CD4-positive, alpha-beta T cell treated with Interleukin-1 beta for 1 hour (primary cell): Measurements from ENCODE around the gene BMP5.

Source experiments
- DNase-seq, 2 donors: peaks; one replicate each; pipeline ENCODE4 v3.0.0-alpha.2; 2020 to 2022

Gene BMP5

DNA sequence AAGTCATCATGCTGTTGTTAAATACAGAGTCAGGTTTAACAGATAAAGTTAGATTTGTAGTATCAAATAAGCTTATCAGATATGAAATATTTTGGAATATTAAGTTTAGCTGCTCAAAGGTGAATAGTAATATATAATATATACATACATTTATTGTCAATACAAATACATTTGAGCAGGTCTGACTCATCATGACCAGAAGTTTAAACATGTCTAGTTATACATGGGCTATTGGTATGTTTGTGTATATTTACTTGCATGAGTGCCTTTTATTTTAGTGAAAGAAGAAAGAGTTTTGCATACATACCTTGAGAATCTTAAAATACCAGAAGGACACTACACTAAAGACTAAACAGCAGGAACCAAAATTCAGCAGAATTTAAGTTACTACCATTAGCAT lies 76.8 kb downstream of the BMP5 start:
- DNase-seq: no peak

DNA sequence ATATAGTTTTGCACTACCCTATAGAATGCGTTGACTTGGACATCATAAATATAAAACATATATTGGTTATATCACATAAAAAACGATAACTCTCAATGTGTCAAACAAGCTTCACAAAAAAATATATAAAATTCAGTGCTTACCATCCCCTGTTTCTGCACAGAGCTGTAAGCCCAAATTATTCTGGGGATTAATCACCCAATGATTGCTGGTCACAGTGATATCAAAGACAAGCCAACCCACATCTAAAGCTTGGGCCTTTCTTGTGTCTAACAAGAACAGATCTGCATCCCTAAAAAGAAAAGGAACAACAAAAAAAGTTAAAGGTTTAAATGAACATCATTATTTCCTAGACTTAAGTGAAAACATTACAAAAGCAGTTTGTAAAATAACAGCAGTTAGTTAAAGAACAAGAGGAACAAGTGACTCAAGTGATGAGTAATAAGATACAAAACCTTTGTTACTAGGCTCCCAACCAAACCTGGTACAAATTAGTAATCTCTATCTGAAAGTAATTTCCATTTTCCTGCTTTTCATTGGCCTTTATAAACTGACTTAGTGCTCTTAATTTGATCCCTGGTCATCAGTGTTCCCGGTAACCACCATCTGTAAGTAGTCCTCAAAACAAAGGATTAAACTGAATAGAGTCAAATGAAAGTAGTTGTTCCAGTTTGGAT lies 81.1 kb downstream of the BMP5 start:
- no peak for DNase-seq

DNA sequence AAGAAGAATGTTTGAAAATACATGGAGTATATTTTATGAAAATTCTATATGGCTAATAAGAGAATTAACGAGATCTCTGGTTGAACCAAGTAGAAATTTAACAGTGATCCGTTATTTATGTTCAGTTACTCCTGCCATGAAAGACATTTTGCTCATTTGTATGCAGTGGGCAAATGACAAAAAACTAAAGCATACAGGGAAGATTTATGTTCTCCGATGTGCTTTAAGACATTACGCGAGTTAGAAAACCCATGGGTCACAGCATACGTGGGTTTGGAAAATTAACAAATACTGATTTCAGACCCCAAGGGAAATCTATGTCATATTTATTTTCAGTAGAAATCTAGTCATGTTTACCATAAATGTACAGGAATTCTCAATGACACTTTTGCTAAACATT lies 90.1 kb downstream of the BMP5 start:
- no peak for DNase-seq

DNA sequence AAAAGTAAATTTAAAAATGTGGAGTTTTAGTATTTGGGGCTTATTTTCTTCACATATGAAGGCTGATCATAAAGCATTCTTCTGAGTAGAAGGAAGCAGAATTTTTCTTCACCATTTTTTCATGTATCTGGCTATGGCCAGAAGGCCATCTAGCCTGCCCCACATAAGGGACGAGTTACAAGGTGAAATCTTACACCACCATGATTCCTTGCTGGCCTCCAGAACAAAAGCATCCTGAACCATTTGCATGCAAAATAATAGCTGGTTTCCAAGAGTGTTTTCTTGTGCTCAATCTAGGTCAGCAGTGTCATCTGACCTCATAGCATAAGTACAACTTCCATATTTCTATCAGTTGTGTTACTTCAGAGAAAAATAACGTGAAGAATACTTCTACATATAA lies 93.1 kb downstream of the BMP5 start:
- no peak for DNase-seq

DNA sequence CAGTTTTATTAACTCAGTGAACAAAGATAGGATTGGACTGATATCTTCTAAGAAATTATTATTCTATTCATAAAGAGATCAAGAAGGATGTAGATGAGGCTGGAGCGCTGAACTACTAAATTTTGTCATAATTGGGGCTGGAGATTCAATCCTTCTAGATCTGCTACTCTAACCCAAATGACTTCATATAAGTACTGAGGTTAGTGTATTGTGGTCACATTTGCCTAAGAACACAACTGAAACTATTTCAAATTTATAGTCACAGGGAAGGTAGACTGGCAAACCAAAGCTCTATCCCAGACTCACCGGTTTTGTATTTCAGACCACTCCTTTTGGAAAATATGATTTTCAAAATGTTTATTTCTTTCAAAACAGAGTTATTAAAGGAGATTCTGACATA lies 96.7 kb downstream of the BMP5 start:
- no peak for DNase-seq

DNA sequence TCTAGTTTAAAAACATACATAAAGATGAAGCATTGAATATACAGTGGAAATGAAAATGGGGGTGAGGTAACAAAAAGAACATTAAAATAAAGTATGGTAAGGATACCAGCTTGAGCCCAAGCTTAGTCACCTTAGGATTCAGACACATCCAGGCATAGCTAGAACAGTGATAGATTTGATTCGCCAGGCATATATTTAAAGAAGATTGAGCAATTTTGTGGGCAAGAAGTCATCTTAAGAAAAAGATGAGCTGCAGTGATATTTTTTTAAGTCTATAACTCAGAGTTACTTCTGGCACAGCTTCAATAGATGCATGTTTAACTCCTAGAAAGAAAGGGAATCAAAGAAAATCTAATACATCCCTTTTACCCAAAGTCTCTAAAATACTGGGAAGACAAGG lies 97.9 kb downstream of the BMP5 start:
- DNase-seq: no peak

DNA sequence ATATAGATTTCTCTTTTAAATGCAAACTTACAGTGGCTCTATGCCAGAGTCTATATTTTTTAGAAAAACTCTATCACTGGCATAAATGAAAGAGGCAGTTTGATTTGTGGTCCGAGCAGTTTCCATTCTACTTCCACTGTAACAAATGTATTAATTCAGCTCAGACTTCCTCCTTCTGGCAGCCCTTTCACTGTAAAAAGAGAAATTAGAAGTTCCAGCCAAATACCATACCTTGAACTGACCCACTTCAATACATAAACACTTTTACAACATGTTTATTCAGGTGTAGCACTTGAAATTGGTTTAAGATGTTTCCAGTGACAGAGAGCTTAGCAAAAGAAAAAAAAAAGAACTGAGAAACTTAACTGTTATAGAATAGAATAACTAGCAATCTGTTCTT lies 99.3 kb downstream of the BMP5 start:
- no peak for DNase-seq

DNA sequence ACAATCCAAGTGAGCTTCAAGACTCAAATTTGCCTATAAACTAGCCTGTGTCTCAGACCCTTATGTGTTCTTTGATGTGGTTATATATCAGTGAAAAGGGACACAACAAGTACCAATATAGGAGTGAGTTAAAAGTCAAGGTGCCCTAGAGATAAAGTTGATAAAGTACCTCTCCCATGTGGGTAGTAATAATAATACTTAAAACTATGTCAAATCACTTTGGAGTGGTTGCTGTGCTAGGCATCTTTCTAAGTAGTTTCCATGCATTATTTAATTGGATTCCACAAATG lies 100.4 kb downstream of the BMP5 start:
- no peak for DNase-seq

DNA sequence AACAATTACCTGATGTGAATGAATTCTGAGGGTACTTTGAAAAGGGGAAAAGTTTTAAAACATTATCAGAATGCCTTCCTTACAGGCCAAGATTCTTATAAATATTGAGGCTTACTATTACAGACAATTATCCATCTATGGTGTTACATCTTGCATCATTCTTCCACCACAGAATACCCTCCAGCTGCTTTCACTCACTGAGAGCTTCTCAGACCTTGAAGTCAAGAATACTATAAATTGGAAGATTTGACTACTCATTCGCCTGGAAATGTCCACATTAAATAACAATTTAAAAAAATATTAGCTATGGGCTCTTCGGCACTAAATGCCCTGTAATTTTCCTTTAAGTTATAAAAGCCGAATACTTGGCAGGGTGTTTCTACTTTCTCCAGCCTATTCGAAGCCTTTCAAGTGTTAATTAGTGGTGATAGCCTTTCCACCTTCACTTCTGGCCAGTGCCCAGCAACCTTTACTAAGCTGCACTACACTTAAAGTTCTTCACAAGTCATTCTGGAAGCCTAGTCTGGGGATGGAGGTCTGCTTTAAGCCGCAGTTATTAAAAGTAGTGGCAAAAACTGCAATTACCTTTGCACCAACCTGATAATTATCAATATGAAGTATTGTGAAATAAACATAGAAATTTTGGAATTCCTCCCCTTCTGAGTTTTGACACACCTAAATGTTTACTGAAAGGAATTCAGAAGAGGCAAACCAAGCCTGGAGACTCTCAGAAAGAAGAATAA lies 100.9 kb downstream of the BMP5 start:
- DNase-seq: no peak

DNA sequence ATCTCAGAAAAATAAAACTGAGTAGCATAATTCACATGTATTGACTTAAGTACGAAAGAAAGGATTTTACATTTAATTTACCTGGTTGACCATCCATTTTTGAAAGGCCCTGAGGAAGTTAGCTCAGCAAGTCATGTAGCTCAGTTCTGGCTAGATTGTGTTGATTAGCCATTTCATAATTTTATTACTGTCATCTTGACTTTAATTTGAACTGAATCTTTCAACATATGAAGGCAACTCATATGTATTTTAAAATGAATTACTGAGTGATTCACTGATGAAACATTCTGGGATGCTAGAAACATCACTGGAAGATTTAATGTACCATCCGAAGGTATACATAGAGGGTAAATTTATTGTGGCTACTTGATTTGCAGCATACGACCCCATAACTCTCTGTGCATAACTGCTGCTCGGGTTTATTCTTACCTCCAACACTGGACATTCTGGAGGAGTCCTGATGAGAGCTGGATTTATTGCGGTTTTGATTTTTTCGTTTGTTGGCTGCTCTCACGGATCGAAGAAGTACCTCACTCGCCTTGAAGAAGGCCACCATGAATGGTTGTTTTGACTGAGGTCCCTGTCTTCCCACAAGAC lies 101.7 kb downstream of the BMP5 start:
- DNase-seq: no peak

DNA sequence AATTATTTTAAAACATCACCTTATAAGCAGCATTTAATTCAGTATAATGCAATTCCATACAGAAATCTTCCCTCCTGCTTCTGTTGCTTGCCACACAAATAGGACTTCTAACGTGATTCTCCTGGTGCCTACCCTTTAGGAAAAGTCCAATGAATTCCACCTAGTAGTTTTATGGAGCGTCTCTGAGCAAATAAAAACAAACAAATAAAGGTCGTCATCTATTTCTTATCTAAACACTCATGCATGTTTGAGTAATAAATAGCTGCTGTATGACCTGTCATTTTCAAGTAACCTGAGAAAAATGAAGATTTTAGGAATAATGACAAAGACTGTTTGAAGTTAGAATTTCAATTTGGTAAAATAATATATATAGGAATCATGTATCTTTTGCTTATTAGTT lies 102.7 kb downstream of the BMP5 start:
- no peak for DNase-seq

DNA sequence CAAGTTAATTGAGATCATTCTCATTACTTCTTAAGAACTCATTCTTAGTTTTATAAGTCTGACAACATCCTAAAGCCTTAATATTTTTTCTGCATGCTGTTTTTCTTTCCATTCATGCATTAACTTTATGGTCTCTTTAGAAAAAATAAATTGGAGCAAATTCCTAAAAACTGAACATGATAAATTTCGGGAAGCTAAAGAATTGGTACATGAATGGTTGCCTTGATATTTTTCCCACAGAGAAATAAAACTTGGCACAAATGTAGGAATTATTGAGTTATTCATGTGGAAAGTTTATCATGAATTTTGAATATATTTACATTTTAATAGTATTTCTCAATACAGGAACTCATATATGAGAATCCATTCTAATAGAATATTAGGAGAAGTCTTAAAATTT lies 115.9 kb downstream of the BMP5 start:
- DNase-seq: no peak

DNA sequence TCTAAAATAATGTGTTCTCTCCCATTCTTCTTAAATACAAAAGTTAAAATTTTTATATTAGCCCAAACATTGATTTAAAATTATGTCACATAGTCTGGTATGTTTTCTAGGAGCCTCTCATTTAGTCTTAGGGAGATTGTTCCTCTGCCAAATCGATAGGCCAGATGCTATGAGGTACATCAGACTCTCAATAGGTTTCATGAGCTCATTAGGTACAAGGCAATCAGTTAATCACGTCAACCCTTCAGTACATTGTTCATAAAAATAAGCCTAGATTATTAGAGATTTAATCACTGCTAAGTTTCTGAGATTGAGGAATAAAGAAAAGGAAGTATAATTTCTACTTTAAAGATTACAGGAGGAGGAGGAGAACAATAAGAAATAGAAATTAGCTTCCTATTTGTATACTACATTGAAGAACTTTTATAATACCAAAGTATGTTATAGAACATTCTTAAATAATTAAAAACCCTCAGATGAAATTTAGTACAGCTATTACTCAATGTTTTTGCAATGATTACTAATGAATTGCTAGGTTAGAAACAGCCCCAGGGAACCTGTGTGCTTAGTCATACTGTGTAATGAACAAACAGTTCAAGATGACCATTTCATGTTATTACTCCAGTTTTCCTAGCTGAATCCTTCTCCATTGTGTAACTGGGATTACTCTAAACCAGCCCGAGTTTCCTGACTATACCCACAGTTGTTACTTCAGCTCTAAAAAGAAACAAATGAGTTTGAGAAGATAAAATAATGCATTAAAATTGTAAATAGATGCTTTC lies 117.0 kb downstream of the BMP5 start:
- DNase-seq: no peak

DNA sequence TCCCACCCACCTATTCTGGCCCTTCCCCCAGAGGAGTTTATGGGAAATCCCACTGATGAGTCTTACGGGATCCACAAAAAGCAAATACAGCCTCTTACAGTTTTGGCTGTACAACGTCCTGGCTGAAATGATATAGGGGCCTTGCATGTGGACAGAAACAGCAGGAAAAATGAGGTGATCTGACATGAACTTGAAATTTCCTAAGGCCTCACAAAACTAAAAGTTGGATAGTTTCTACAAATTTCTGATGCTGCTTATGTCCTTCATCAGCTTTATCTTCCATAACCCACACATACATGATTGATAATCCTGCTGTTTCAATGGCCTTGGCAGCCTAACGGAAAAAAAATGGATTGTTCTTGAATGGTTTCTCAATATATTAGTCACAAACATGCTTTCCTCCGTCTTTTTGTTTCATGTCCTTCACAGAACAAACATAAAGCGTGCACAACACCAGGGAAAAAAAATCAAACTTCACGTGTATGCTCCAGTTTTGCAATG lies 118.8 kb downstream of the BMP5 start:
- DNase-seq: no peak

DNA sequence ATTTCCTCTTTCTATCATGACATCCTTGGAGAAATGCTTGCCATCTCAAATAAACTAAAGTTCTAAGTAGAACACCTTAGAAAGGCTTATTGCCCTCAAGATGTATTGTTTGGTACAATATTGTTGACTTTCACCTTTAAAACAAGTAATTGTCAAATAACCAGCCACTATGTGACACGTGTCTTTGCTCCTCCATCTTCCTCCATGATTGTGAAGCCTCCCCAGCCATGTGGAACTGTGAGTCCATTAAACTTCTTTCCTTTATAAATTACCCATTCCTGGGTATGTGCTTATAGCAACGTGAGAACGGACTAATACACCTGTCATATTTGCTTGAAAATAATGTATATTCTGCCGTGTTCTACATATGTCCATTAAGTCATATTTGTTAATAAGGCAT lies 126.5 kb downstream of the BMP5 start:
- DNase-seq: no peak

DNA sequence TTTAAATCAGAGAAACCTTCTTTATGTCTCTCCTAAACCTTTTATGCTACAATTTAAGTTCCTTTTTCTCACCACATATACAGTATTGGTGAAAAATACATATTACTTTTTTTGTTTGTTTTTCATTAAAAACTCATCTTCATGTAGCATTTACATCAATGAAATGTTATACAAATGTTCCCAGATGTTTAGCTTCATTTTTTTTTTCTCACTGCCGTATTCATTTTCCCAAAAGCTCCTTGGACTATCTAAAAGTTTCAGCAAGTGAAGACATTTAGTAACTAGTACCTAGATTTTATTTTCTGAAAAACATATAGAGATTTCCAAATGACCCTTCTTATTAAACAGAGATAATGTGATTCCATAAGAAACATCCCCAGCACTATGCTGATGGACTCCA lies 128.9 kb downstream of the BMP5 start:
- DNase-seq: no peak

DNA sequence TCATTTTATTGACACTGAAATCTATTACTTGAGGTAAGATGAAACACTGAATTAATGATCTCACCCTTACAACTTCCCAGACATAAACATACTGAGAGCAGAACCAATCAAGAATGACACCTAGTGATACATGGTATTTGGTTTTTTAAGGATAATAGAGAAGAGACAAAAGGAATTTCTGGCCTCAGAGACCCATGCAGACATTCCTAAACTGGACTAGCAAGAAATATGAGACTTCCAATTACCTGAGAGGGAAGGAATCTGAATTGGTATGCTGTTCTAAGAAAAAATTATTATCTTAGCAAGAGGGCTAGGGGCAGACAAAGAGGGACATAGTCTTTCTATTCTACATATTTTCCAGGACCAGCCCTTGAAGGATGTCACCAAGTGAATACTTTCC lies 141.1 kb downstream of the BMP5 start:
- DNase-seq: no peak

DNA sequence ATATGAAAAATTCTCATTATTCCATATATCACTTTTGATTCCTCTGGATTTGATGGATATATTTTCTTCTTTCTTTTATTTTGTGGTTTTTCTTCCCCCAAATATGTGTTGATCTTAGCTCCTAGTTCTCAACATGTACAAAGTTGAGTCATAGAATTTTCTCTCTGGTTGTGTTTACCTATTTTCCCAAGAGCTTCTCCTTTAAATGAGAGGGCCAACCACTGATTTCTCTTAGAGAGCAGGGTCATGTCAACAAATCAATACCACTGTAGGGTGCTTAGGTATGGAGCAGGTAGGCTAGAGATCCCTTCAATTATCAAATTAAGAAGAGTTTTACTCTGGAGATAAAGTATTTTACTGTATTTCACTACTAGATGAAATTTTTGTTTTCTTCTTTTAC lies 145.7 kb downstream of the BMP5 start:
- DNase-seq: no peak

DNA sequence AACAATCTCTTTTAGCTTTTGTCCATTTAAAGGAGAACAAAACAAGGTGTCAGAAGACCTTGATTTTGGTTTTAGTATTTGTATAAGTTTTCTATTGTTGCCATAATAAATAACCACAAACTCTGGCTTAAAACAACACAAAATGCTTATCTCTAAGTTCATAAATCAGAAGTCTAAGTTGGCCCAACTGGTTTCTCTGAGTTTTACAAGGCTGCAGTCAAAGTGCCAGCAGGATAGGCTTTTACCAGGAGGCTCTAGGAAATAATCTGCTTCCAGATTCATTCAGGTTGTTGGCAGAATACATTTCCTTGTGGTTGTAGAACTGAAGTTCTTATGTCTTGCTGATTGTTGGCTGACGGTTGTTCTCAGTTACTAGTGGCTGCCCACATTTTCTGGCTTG lies 149.2 kb downstream of the BMP5 start:
- DNase-seq: no peak

DNA sequence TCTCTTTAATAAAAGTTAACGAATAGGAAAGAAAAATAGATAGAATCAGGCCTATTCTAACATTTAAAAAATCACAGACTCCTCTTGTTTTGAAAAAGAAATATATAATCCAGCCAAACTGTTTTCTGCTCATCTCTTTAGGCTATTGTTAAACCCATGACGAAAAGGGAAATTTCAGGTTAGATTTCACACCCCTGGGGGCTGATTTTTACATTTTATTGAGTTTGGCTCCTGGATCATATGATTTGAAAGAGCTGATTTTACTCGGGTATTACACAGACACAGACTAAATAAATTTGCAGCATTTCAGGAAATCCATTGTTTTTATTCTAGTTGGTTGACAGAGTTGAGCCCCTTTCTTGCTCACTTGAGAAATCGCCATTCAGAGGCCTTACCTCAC lies 160.6 kb downstream of the BMP5 start:
- DNase-seq: no peak

DNA sequence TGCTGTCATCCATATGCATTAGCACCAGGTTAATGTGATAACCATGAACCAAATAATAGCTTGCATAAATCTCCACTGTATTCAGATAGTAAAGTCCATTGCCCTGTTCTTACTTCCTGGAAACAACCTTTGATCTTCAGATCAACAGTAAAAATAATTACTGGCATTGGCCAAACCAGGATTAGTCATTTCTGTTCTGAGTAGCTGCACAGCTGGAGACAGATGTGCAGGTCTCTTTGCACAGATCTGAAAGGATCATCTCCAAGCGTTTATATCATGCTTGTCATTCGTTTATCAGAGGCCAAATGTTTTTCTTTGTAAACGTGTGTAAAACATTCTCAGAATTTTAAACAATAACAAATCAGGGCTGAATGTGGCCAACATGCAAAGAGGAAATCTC lies 162.0 kb downstream of the BMP5 start:
- no peak for DNase-seq

DNA sequence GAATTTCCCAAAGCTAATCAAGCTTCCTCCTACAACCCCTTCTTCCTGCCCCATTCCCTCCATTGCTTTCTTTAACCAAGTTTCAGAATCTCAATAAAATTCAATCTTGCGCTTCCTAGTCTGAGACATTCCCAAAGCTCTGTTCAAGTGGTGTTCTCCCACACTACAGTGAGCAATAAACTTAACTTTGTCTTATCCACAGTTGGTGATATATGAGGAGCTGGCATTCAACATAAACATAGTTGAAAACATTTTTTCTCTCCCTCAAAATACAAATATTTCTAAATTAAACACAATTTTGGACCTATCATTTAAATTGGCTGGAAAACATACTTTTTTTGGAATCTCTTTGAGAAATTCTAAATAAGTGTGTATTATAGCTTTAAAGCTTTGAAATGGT lies 166.7 kb downstream of the BMP5 start:
- DNase-seq: no peak
